WTC11 (cell line): ENCODE results near the gene CCER1.

Experiments used
- CTCF ChIP-seq: fragments of 200-600 bp; IDR thresholded peaks from 2 replicates; pipeline ENCODE4 v1.8.0; 2022; ENCODE audit warnings: antibody characterized with exemption
- ETV6 ChIP-seq: sonication (generic); formaldehyde crosslinking; IDR thresholded peaks from 2 replicates; pipeline ENCODE4 v1.8.1; 2022; ENCODE audit warnings: mild to moderate bottlenecking, missing genetic modification reagents
- MYBL2 ChIP-seq: sonication (generic); formaldehyde crosslinking; IDR thresholded peaks from 2 replicates; pipeline ENCODE4 v1.8.1; 2023; ENCODE audit warnings: mild to moderate bottlenecking, moderate library complexity, missing genetic modification reagents
- USF2 ChIP-seq: sonication (generic); formaldehyde crosslinking; IDR thresholded peaks from 2 replicates; pipeline ENCODE4 v1.8.1; 2023; ENCODE audit warnings: mild to moderate bottlenecking, missing genetic modification reagents, moderate library complexity
- ZNF281 ChIP-seq: sonication (generic); formaldehyde crosslinking; IDR thresholded peaks from 2 replicates; pipeline ENCODE4 v1.8.0; 2023; ENCODE audit warnings: mild to moderate bottlenecking, missing genetic modification reagents
- TF ChIP-seq, protein P1 (sequence below): sonication (generic); formaldehyde crosslinking; IDR thresholded peaks from 2 replicates; pipeline ENCODE4 v1.8.1; 2022; ENCODE audit warnings: low read depth, mild to moderate bottlenecking, moderate library complexity, missing genetic modification reagents, borderline replicate concordance

GRCh38 chr12:90963946-90964345 is 9.0 kb upstream of the CCER1 start:
- TF ChIP-seq CTCF: no peak
- TF ChIP-seq, protein P1, sequence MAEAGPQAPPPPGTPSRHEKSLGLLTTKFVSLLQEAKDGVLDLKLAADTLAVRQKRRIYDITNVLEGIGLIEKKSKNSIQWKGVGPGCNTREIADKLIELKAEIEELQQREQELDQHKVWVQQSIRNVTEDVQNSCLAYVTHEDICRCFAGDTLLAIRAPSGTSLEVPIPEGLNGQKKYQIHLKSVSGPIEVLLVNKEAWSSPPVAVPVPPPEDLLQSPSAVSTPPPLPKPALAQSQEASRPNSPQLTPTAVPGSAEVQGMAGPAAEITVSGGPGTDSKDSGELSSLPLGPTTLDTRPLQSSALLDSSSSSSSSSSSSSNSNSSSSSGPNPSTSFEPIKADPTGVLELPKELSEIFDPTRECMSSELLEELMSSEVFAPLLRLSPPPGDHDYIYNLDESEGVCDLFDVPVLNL: no peak
- TF ChIP-seq USF2: no peak
- TF ChIP-seq MYBL2 (CRISPR knock-in tag): no peak
- no peak for TF ChIP-seq ZNF281 (CRISPR knock-in tag)
- TF ChIP-seq ETV6: no peak
